Breast epithelium (tissue), 3 donors: Measurements from ENCODE around the gene CASKIN2.

Experiments used
- CTCF ChIP-seq, 3 donors: fragments of 450-650 bp; IDR thresholded peaks; one replicate each; pipeline ENCODE4 v1.5.1; 2016 to 2017; ENCODE audit warnings: antibody characterized with exemption in 3 of 3, mild to moderate bottlenecking in 3 of 3, moderate library complexity in 3 of 3
- POLR2A ChIP-seq: fragments of 450-650 bp; IDR thresholded peaks from one replicate; pipeline ENCODE4 v1.6.1; 2016; ENCODE audit warnings: antibody characterized with exemption, mild to moderate bottlenecking, moderate library complexity

GRCh38 chr17:75514299-75514918 is 928 bp downstream of the CASKIN2 start:
- TF ChIP-seq POLR2A (no peak), CTCF (IDR thresholded peaks at IDR 0.05) (no peak)
